PFSK-1 (cell line): Measurements from ENCODE around the gene PLA2G4B.

Experiments
- POLR2AphosphoS5 ChIP-seq: IDR thresholded peaks from 2 replicates; pipeline ENCODE4 v1.6.1; 2012; ENCODE audit warnings: low read depth, mild to moderate bottlenecking, control low read depth, low read length, moderate library complexity
- SIN3A ChIP-seq: IDR thresholded peaks from 2 replicates; pipeline ENCODE4 v1.6.1; 2012; ENCODE audit warnings: mild to moderate bottlenecking, low read length, moderate library complexity, borderline replicate concordance; ENCODE audit not compliant: insufficient read depth
- TAF1 ChIP-seq: IDR thresholded peaks from 2 replicates; pipeline ENCODE4 v1.6.1; 2012; ENCODE audit warnings: low read length, control low read depth, borderline replicate concordance; ENCODE audit not compliant: insufficient read depth
- TF ChIP-seq, protein P1 (sequence below), 2 experiments: IDR thresholded peaks; 2 replicates each; pipeline versions ENCODE4 v1.6.1 to v1.8.0; 2011 to 2012; ENCODE audit warnings: low read depth in 2 of 2, low read length in 2 of 2, control low read depth in 1 of 2, inconsistent platforms in 1 of 2, mild to moderate bottlenecking in 1 of 2, moderate library complexity in 1 of 2; ENCODE audit not compliant: insufficient read depth in 1 of 2

DNA sequence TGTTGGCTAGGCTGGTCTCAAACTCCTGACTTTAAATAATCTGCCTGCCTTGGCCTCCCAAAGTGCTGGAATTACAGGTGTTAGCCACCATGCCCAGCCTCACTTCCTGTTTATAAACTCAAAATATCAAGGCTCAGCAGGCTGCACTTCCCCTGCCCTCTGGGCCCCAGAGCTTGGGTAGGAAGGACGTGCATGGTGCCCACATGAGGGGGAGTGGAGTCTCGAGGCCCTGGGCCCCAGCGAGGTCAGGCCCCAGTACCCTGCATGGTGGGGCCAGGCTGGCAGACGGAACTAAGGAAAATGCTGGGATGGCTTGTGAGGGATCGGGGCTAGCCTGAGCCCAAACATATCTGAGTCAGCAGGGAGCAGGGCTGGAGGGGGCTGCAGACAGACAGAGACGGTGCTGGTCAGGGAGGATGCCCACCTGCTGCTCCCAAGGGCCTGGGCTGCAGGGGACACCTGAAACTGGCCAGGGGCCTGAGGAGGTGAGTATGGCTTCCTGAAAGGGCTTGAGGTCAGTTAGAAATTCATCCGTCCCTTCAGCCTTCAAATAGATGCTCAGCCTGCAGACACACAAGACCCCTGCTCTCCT, 50.1 kb downstream of the PLA2G4B start:
- no peak for TF ChIP-seq TAF1
- no peak for TF ChIP-seq SIN3A
- no peak for TF ChIP-seq POLR2AphosphoS5
- TF ChIP-seq, protein P1, sequence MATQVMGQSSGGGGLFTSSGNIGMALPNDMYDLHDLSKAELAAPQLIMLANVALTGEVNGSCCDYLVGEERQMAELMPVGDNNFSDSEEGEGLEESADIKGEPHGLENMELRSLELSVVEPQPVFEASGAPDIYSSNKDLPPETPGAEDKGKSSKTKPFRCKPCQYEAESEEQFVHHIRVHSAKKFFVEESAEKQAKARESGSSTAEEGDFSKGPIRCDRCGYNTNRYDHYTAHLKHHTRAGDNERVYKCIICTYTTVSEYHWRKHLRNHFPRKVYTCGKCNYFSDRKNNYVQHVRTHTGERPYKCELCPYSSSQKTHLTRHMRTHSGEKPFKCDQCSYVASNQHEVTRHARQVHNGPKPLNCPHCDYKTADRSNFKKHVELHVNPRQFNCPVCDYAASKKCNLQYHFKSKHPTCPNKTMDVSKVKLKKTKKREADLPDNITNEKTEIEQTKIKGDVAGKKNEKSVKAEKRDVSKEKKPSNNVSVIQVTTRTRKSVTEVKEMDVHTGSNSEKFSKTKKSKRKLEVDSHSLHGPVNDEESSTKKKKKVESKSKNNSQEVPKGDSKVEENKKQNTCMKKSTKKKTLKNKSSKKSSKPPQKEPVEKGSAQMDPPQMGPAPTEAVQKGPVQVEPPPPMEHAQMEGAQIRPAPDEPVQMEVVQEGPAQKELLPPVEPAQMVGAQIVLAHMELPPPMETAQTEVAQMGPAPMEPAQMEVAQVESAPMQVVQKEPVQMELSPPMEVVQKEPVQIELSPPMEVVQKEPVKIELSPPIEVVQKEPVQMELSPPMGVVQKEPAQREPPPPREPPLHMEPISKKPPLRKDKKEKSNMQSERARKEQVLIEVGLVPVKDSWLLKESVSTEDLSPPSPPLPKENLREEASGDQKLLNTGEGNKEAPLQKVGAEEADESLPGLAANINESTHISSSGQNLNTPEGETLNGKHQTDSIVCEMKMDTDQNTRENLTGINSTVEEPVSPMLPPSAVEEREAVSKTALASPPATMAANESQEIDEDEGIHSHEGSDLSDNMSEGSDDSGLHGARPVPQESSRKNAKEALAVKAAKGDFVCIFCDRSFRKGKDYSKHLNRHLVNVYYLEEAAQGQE (IDR thresholded peaks at IDR 0.05; ENCODE audit: insufficient read depth in 1 of 2, low read depth in 2 of 2, low read length in 2 of 2): no peak
